Measurements from ENCODE around the gene MPDU1. TPM values are rescaled to one million over a fixed set of nuclear protein-coding genes. Genes with fewer than 3 reads are reported as not detected.

Gene MPDU1
- total RNA-seq, 3 donors from 2014 or later: 55.2 to 101 (median 94.5) TPM

DNA sequence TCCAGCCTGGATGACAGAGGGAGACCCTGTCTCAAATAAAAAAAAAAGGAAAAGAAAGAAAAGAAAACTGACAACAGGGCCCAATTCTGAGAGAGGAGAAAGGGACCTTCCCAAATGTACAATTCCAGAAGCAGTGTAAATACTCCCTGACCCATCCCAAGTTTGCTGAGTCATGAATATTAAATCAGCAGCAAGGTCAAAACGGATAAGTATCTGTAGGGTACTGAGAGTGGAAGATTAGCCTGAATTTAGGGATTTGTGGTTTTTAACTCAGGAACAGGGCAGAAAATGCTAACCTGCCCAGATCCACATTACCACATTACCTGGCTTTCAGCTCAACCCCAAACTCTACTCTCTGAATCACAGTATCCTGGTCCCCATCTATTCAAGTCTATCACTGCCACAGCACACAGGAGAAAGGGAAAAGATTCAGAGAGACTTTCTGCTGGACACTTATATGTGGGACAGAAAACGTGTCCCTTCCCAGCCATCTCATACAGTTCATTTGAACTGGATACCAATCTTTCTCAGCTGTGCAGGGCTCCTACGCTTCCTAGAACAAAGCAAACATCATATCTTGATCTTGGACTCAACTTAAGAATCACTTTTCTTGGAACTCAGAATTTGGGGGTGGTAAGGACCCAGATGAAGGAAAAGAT is 28.1 kb downstream of the MPDU1 start:
- H3K4me1 ChIP-seq (ENCODE audit: low read depth): peaks cover 20% of the 10 kb centered on the region
- H3K36me3 ChIP-seq (ENCODE audit: low read depth): no peaks in the 10 kb centered on the region
- H3K4me3 ChIP-seq: no peak overlapping the region
- ATAC-seq: no peak
- TF ChIP-seq, protein P1, sequence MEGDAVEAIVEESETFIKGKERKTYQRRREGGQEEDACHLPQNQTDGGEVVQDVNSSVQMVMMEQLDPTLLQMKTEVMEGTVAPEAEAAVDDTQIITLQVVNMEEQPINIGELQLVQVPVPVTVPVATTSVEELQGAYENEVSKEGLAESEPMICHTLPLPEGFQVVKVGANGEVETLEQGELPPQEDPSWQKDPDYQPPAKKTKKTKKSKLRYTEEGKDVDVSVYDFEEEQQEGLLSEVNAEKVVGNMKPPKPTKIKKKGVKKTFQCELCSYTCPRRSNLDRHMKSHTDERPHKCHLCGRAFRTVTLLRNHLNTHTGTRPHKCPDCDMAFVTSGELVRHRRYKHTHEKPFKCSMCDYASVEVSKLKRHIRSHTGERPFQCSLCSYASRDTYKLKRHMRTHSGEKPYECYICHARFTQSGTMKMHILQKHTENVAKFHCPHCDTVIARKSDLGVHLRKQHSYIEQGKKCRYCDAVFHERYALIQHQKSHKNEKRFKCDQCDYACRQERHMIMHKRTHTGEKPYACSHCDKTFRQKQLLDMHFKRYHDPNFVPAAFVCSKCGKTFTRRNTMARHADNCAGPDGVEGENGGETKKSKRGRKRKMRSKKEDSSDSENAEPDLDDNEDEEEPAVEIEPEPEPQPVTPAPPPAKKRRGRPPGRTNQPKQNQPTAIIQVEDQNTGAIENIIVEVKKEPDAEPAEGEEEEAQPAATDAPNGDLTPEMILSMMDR (IDR thresholded peaks at IDR 0.05): no peak
- intact Hi-C loops (cut with DNase I, micrococcal nuclease): no loop called here
- no peaks in the 10 kb centered on the region for H3K9me3 ChIP-seq
- no peak for DNase-seq

DNA sequence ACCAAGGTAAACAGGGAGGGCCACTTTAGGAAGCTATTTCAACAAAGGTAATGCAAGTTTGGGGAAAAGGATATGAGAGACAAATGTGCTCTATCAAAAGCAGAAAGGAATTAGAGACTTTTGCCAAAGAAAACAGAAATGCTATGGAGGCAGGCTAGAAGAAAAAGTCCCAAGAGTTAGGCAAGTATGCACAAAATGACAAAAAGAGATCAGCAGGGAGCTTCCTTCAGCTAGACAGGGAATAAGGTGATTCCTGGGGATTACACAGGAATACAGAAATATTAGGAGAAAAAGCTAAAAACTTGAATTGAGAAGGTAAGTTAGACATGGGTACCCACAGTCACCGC is 28.6 kb downstream of the MPDU1 start:
- intact Hi-C loops (cut with DNase I, micrococcal nuclease): no loop called here
- ATAC-seq (no peak), DNase-seq (no peak)
- TF ChIP-seq, protein P1 (IDR thresholded peaks at IDR 0.05): no peak
- Histone ChIP-seq H3K4me3 (no peak overlapping the region), H3K9me3 (no peaks in the 10 kb centered on the region), H3K36me3 (ENCODE audit: low read depth) (no peaks in the 10 kb centered on the region), H3K4me1 (ENCODE audit: low read depth) (peaks cover 20% of the 10 kb centered on the region)

DNA sequence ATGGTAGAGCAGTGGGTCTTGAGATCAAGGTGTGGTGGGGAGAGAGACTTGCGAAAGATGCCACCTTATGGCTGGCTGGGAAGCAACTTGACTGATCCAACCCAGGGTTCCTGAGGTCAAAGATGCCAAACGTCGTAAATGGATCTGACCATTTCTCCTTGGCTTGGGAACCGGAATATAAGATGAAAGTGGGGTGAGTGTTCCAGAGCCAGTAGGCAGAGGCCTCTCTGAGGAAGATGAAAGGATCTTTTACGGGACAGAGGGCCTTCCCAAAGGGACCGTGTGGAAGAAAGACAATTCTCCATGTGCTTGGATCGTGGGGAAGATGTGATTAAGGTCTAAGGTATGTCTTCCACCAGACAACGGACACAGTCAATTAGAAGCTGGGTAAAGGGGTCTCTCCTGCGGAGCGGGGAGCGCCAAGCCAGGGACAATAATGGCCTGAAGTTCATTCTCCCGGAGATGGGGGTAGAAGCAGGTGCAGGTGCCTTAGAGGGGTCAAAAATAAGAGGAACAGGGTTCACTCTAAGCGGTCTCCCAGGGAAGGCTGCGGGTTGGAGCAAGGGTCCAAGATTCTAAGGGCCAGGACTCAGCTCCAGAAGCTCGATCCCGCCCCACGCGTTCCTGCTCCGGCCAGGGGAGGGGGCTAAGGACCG is 30.2 kb downstream of the MPDU1 start:
- DNase-seq: peak in 1 of 3 donors; percentile 57
- Histone ChIP-seq H3K36me3 (ENCODE audit: low read depth) (no peaks in the 10 kb centered on the region), H3K4me3 (peak overlapping the region; percentile 67), H3K4me1 (ENCODE audit: low read depth) (peaks cover 20% of the 10 kb centered on the region), H3K9me3 (no peaks in the 10 kb centered on the region)
- ATAC-seq: no peak
- TF ChIP-seq, protein P1 (IDR thresholded peaks at IDR 0.05): no peak
- intact Hi-C loops (cut with DNase I, micrococcal nuclease): no loop called here

DNA sequence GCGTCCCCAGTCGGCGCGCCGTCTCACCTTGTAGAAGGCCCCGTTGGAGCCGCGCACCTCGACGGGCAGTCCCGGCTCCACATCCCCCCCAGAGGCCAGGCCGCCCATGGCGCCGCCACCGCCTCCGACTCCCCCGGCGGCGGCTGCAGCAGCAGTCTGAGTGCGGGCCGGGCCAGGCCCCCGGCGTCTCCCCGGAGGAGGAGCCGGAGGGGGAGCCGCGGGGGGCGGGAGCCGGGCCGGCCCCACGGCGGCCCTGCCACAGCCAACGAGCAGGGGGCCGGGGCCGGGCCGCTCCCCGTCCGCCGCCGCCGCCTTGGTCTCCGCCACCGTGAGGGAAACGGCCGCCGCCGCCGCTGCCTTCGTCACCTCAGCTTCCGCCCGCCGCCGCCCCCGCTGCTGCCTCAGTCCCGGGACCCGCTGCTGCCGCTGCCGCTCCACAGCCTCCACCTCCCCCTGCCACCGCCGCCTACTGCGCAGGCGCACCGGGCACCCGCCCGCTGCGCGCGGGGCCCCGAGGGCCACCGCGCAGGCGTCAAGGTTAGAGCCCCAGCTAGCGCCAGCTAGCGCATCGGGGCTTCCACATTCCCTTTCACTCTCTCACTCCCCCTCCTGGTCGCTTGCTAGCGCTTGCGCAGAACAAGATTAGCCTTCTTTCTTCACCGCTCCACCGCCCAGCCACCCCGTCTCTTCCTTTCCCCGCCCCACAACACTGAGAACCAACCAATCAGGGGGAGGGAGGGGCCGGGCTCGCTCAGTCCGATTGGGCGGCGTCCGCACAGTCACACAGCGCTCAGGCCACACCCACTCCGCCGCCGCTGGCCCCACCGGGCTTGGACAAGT is 31.0 kb downstream of the MPDU1 start, which contains the start of gene FXR2:
Gene FXR2, minus strand, starts transcription at position 473 of the 840 bp plus-strand sequence. Its CDS starts 365 bp downstream, at position 108.
- Histone ChIP-seq H3K4me3 (peak within 1 kb of the TSS; percentile 67), H3K36me3 (ENCODE audit: low read depth) (no peaks in the 10 kb centered on the region), H3K9me3 (no peaks in the 10 kb centered on the region), H3K4me1 (ENCODE audit: low read depth) (peaks cover 20% of the 10 kb centered on the region)
- TF ChIP-seq, protein P1 (IDR thresholded peaks at IDR 0.05): peak; percentile 44
- peak; percentile 99 to 100 (median 100) for DNase-seq
- peak; percentile 95 for ATAC-seq
- intact Hi-C loops (cut with DNase I, micrococcal nuclease): no loop called here

DNA sequence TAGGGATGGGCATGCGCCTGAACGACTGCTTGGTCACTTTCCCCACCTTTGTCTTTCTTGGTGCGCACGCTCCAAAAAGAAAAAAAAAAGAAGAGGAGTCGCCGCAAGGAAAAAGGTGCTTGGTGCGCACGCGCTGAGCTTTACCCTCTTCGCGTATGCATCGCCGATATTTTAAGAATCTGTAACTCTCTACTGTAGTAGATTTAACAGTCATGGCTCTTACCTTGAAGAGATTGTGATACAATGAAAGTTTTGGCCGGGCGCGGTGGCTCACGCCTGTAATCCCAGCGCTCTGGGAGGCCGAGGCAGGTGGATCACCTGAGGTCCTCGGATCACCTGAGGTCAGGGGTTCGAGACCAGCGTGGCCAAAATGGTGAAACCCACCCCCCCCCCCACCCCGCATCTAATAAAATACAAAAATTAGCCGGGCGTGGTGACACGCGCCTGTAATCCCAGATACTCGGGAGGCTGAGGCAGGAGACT is 31.7 kb downstream of the MPDU1 start:
- Histone ChIP-seq H3K4me3 (no peak overlapping the region), H3K4me1 (ENCODE audit: low read depth) (peaks cover 20% of the 10 kb centered on the region), H3K9me3 (no peaks in the 10 kb centered on the region), H3K36me3 (ENCODE audit: low read depth) (no peaks in the 10 kb centered on the region)
- ATAC-seq: no peak
- DNase-seq: no peak
- TF ChIP-seq, protein P1 (IDR thresholded peaks at IDR 0.05): no peak
- intact Hi-C loops (cut with DNase I, micrococcal nuclease): no loop called here
